Measurements from ENCODE around the gene CALCR. TPM values are rescaled to one million over a fixed set of nuclear protein-coding genes. Genes with fewer than 3 reads are reported as not detected.
"Not testable (repeated sequence)": the region's sequence is repeated elsewhere in the genome, so short reads cannot be mapped to it uniquely, and the experiment has no call there.

CALCR gene
- total RNA-seq, 1 donor from 2014 or later = not detected

DNA sequence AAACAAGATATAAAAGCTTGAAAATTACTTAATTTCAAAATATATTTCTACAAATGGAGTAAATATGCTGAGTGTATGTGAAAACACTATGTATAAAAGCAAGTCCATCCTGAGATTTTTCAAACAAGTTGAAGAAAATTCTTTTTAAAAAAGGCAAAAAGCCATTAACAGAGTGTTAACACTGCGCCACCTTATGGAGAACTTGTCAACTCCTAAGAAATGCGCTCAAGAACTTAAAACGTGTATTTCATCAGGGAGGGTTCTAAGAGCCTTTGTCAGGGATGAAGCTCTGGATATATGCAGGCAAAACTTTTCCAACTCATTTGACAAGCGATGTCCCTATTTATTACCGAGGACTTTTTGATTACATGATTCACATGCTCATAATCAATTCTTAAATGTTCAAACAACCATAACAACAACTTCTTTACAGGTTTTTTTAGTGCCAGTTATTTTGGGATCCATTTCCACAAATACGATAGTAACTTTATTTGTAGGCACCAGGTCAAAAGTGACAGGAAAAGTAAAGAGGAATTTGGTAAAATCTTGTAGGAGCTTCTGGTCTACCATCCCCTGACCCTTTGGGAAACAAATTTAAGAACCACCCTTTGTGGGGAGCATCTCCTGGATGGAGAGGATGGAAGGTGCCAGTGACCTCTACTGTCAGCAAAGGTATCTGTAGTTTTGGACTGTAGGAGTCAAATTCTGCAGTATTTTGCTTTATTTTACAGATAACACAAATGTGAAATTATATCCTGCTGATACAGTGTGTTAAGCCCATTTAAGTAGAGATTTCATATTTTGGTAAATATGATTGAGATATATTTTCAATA, 23.2 kb downstream of the CALCR start:
- no peaks in the 10 kb centered on the region for H3K4me1 Mint-ChIP-seq (ENCODE audit: low read depth)
- intact Hi-C loops (cut with micrococcal nuclease) = loop anchor here (1.0 to 10.0 kb wide), 2 partner anchors 106 to 306 kb away; no protein-coding TSS in a partner anchor
- H3K27ac Mint-ChIP-seq = no peak overlapping the region
- H3K27me3 Mint-ChIP-seq (ENCODE audit: insufficient read depth) = peaks cover 2% of the 10 kb centered on the region
- no peak for DNase-seq (ENCODE audit: low spot score)
- no peaks in the 10 kb centered on the region for H3K36me3 Mint-ChIP-seq (ENCODE audit: low read depth)
- no peaks in the 10 kb centered on the region for H3K9me3 Mint-ChIP-seq
- no peak overlapping the region for H3K4me3 Mint-ChIP-seq

- Mint-ChIP-seq H3K4me1 (ENCODE audit: low read depth) (no peaks in the 10 kb centered on the region), H3K36me3 (ENCODE audit: low read depth) (no peaks in the 10 kb centered on the region), H3K9me3 (no peaks in the 10 kb centered on the region), H3K27ac (no peak overlapping the region), H3K4me3 (no peak overlapping the region), H3K27me3 (ENCODE audit: insufficient read depth) (peaks cover 3% of the 10 kb centered on the region)
- intact Hi-C loops (cut with micrococcal nuclease) = no loop called here
- no peak for DNase-seq (ENCODE audit: low spot score)
These were observed 26.8 kb downstream of the CALCR start for GRCh38 chr7:93547716-93548115.

DNA sequence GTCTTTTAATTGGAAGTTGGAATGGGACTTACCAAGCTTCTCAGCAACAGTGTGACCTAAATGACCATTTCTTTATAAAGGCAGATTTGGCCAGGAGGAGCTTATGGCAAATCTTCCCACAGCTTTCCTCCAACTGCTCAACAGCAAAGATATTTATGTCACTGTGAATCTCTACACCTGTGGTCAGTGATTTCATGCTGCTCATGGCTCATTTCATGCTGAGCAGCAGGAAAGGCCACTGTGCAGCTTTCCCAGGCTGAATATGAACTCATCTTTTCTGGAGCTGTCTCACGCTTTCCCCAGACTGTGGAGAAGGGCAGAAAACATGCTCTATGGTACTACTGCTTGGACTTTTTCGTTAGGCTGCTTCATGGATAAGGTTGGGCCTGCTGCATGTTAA, 29.8 kb downstream of the CALCR start:
- H3K27ac Mint-ChIP-seq = no peak overlapping the region

GRCh38 chr7:93538061-93538460, 36.5 kb downstream of the CALCR start:
- Mint-ChIP-seq H3K4me1 (ENCODE audit: low read depth) (no peaks in the 10 kb centered on the region), H3K27ac (no peak overlapping the region), H3K36me3 (ENCODE audit: low read depth) (no peaks in the 10 kb centered on the region), H3K4me3 (no peak overlapping the region), H3K27me3 (ENCODE audit: insufficient read depth) (peaks cover 1% of the 10 kb centered on the region), H3K9me3 (no peaks in the 10 kb centered on the region)
- DNase-seq (ENCODE audit: low spot score) = no peak
- intact Hi-C loops (cut with micrococcal nuclease) = no loop called here

More for the DNA sequence above, 29.8 kb downstream of the CALCR start:
- Mint-ChIP-seq H3K9me3 (no peaks in the 10 kb centered on the region), H3K4me1 (ENCODE audit: low read depth) (no peaks in the 10 kb centered on the region), H3K27me3 (ENCODE audit: insufficient read depth) (peaks cover 3% of the 10 kb centered on the region), H3K4me3 (no peak overlapping the region), H3K36me3 (ENCODE audit: low read depth) (no peaks in the 10 kb centered on the region)
- DNase-seq (ENCODE audit: low spot score) = no peak
- intact Hi-C loops (cut with micrococcal nuclease) = no loop called here

DNA sequence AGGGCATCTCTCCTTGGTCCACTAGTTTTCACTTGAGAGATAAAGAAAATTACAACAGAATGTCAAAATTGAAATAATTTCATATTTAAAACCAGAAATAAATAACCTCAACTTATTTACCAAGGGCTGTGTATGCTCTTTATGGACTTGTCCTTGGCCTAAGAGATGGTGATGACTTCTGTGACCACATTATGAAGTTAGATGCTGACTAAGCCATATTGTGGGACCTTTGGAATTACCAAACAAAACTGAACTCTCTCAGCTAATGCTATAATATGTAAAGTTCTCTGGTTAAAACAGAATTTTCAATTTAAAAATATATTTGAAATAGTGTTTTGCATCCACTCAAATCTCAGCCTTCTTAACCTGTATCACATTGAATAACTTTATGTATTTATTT, 38.9 kb downstream of the CALCR start:
- H3K9me3 Mint-ChIP-seq = no peaks in the 10 kb centered on the region
- H3K4me1 Mint-ChIP-seq (ENCODE audit: low read depth) = no peaks in the 10 kb centered on the region
- H3K36me3 Mint-ChIP-seq (ENCODE audit: low read depth) = no peaks in the 10 kb centered on the region
- no peak overlapping the region for H3K4me3 Mint-ChIP-seq
- H3K27me3 Mint-ChIP-seq (ENCODE audit: insufficient read depth) = peaks cover 1% of the 10 kb centered on the region
- no peak for DNase-seq (ENCODE audit: low spot score)
- no peak overlapping the region for H3K27ac Mint-ChIP-seq
- intact Hi-C loops (cut with micrococcal nuclease) = no loop called here

- H3K27ac Mint-ChIP-seq = no peak overlapping the region
- H3K9me3 Mint-ChIP-seq = no peaks in the 10 kb centered on the region
- no peak for DNase-seq (ENCODE audit: low spot score)
These were observed 43.8 kb downstream of the CALCR start for GRCh38 chr7:93530701-93531100.

DNA sequence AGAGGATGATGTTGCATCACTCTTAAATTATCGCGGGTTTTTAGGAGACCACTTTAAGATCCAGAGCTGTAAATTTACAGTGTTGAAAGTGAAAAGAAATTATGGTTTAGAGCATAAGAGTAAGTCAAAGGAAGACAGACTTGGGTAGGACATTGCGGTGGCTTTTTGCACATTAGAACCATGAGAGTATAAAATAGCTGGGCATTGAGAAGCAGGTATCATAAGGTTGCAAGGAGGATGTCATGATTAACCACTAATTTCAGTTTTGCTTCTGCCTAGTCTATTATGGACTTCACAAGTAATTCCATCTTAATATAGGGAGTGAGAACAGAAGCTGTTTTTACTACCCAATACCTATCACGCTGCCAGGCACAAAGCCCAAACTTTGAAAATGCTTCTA, 57.7 kb downstream of the CALCR start:
- Mint-ChIP-seq H3K4me3 (no peak overlapping the region), H3K9me3 (no peaks in the 10 kb centered on the region), H3K27ac (no peak overlapping the region), H3K27me3 (ENCODE audit: insufficient read depth) (no peaks in the 10 kb centered on the region), H3K36me3 (ENCODE audit: low read depth) (no peaks in the 10 kb centered on the region), H3K4me1 (ENCODE audit: low read depth) (no peaks in the 10 kb centered on the region)
- no peak for DNase-seq (ENCODE audit: low spot score)
- intact Hi-C loops (cut with micrococcal nuclease) = no loop called here

More at GRCh38 chr7:93530701-93531100, 43.8 kb downstream of the CALCR start:
- H3K27me3 Mint-ChIP-seq (ENCODE audit: insufficient read depth) = no peaks in the 10 kb centered on the region
- no peaks in the 10 kb centered on the region for H3K36me3 Mint-ChIP-seq (ENCODE audit: low read depth)
- H3K4me3 Mint-ChIP-seq = no peak overlapping the region
- intact Hi-C loops (cut with micrococcal nuclease) = no loop called here
- no peaks in the 10 kb centered on the region for H3K4me1 Mint-ChIP-seq (ENCODE audit: low read depth)

DNA sequence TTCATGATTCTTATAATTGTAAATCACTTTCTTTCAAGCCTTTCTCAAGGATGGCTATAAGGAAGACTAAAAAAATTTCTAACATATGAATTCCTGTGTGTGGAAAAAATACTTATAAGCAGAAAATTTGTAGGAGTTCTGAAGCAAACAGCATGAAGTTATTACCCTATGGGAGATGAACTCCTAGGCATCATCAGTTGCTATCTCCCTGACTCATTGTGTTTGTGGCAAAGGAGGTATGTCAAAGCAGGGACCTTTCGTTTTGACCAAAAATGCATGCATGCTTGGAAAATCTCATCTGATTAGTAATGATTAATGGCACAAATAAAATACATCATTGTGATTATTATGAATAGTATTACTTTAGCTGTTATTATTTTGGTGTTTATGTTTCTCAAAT, 59.4 kb downstream of the CALCR start:
- Mint-ChIP-seq H3K9me3 (no peaks in the 10 kb centered on the region), H3K4me1 (ENCODE audit: low read depth) (no peaks in the 10 kb centered on the region), H3K27me3 (ENCODE audit: insufficient read depth) (no peaks in the 10 kb centered on the region), H3K27ac (no peak overlapping the region), H3K36me3 (ENCODE audit: low read depth) (no peaks in the 10 kb centered on the region), H3K4me3 (no peak overlapping the region)
- no peak for DNase-seq (ENCODE audit: low spot score)
- intact Hi-C loops (cut with micrococcal nuclease) = no loop called here

GRCh38 chr7:93509303-93509702, 65.2 kb downstream of the CALCR start:
- intact Hi-C loops (cut with micrococcal nuclease) = no loop called here
- no peak overlapping the region for H3K4me3 Mint-ChIP-seq
- no peaks in the 10 kb centered on the region for H3K9me3 Mint-ChIP-seq
- no peak for DNase-seq (ENCODE audit: low spot score)
- H3K27me3 Mint-ChIP-seq (ENCODE audit: insufficient read depth) = no peaks in the 10 kb centered on the region
- no peaks in the 10 kb centered on the region for H3K4me1 Mint-ChIP-seq (ENCODE audit: low read depth)
- H3K27ac Mint-ChIP-seq = no peak overlapping the region
- H3K36me3 Mint-ChIP-seq (ENCODE audit: low read depth) = no peaks in the 10 kb centered on the region

- H3K27ac Mint-ChIP-seq = no peak overlapping the region
- H3K27me3 Mint-ChIP-seq (ENCODE audit: insufficient read depth) = no peaks in the 10 kb centered on the region
- no peaks in the 10 kb centered on the region for H3K9me3 Mint-ChIP-seq
- H3K4me3 Mint-ChIP-seq = no peak overlapping the region
- no peak for DNase-seq (ENCODE audit: low spot score)
- intact Hi-C loops (cut with micrococcal nuclease) = no loop called here
- no peaks in the 10 kb centered on the region for H3K36me3 Mint-ChIP-seq (ENCODE audit: low read depth)
- no peaks in the 10 kb centered on the region for H3K4me1 Mint-ChIP-seq (ENCODE audit: low read depth)
These were observed 71.4 kb downstream of the CALCR start for GRCh38 chr7:93503088-93503487.

- H3K4me3 Mint-ChIP-seq; H3K27ac Mint-ChIP-seq; intact Hi-C loops (cut with micrococcal nuclease); DNase-seq (ENCODE audit: low spot score); H3K36me3 Mint-ChIP-seq (ENCODE audit: low read depth); H3K9me3 Mint-ChIP-seq; H3K4me1 Mint-ChIP-seq (ENCODE audit: low read depth); H3K27me3 Mint-ChIP-seq (ENCODE audit: insufficient read depth): not testable (repeated sequence)
These were observed 82.7 kb downstream of the CALCR start for GRCh38 chr7:93491860-93492259.

DNA sequence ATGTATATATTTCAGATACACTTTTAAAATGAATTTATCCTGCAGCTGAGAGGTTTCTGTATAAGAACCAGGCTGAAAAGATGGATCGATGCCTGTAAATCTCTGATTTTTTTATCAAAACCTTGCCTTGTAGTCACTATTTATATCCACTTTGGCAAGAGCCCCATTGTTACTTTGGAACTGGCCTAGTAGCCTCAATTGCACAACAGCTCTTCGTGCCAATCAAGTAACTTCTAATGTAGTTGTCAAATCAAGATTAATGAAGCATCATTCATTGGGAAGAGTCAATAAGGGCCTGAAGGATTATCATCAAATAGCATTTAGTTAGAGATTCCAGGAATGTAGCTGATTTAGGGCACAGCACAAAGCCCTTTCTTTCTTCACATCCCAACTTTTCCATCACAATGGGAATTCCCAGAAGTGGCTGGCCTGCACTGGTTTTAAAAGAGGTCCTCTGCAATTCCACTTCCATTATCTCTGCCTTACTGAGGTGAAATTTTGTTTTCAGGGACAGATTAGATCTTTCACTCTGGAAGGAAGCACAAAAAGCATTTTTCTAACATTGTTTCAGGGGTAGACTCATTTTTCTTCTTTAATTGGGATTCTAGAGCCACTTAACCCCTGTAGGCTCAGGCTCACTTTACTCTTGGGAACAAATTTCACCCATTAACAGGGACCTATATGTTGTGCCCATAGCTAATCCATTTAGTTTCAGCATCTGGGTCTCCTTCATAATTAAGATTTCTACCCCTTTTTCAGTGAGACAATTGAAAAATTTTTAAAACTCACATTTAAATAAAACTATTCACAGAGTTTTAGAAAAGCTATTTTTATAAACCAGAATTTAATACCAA, 97.8 kb downstream of the CALCR start:
- no peaks in the 10 kb centered on the region for H3K36me3 Mint-ChIP-seq (ENCODE audit: low read depth)
- peaks cover 2% of the 10 kb centered on the region for H3K27me3 Mint-ChIP-seq (ENCODE audit: insufficient read depth)
- no peaks in the 10 kb centered on the region for H3K9me3 Mint-ChIP-seq
- H3K27ac Mint-ChIP-seq = no peak overlapping the region
- H3K4me3 Mint-ChIP-seq = no peak overlapping the region
- no peak for DNase-seq (ENCODE audit: low spot score)
- intact Hi-C loops (cut with micrococcal nuclease) = no loop called here
- H3K4me1 Mint-ChIP-seq (ENCODE audit: low read depth) = no peaks in the 10 kb centered on the region

GRCh38 chr7:93475811-93476210, 98.7 kb downstream of the CALCR start:
- H3K4me1 Mint-ChIP-seq (ENCODE audit: low read depth) = no peaks in the 10 kb centered on the region
- H3K27ac Mint-ChIP-seq = no peak overlapping the region
- DNase-seq (ENCODE audit: low spot score) = no peak
- intact Hi-C loops (cut with micrococcal nuclease) = no loop called here
- peaks cover 2% of the 10 kb centered on the region for H3K27me3 Mint-ChIP-seq (ENCODE audit: insufficient read depth)
- H3K9me3 Mint-ChIP-seq = no peaks in the 10 kb centered on the region
- H3K4me3 Mint-ChIP-seq = no peak overlapping the region
- no peaks in the 10 kb centered on the region for H3K36me3 Mint-ChIP-seq (ENCODE audit: low read depth)

Data from activated T-helper 1 cell treated with anti-CD3 and anti-CD28 coated beads, Interleukin-12 subunit alpha, Interleukin-12 subunit beta, Interleukin-2, Interleukin-4 antibody, amounts not matched to agents 30 ng/mL and 10 ng/mL and 1 ng/mL, durations not matched to agents 14 hours and 24 hours and 36 hours (primary cell).